Adrenal gland (tissue), 5 donors: ENCODE data around the gene ZNF628.

Experiments used
- CTCF ChIP-seq, 6 experiments: fragments of 450-650 bp in 4 of 6; fragments of 200-600 bp in 2 of 6; sonication (generic) in 1 of 6; IDR thresholded peaks; 1 replicate in 5 of 6; 2 replicates in 1 of 6; pipeline versions ENCODE4 v1.5.1 to v1.8.0; 2016 to 2021; ENCODE audit warnings: antibody characterized with exemption in 6 of 6, mild to moderate bottlenecking in 2 of 6, moderate library complexity in 1 of 6
- POLR2A ChIP-seq, 2 donors: fragments of 450-650 bp; IDR thresholded peaks; one replicate each; pipeline ENCODE4 v1.6.1; 2017; ENCODE audit warnings: antibody characterized with exemption in 2 of 2, mild to moderate bottlenecking in 2 of 2, moderate library complexity in 1 of 2
- donor health status: DM: no; HTN: no; CAD: no.

DNA sequence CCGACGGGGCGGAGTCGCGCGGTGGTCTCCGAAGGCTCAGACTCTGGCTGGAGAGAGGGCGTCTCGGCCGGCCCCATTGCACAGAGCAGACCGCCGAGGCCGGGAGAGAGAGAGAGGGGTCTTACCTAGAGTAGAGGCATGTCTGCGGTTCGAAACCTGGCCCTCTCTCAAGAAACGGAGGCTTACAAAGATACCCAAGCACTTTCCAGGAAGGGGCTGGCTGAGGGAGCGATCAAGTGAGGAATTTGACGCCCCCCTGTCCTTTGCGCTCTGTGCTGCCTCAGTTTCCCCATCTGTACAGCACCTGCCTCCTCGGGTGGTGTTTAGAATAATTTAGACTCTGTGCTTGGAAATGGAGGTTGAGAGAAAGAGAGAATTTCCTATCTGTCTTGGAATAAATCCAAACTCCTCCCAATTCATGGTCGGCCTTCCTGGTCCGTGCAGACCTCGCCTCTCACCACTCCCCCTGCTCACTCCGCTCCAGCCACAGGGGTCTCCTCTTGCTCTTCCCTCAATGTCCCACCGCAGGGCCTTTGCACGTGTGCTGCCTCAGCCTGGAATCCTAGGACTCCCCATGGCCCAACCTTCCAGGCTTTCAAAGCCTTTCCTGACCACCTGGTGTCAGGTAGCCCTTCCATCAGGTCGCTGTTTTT lies 14.3 kb upstream of the ZNF628 start:
- TF ChIP-seq CTCF (IDR thresholded peaks at IDR 0.05) (no peak), POLR2A (IDR thresholded peaks at IDR 0.05) (peak in 1 of 2 donors; percentile 29)
